ENCODE measurements around the gene SNX24.
"Not testable (repeated sequence)": the region's sequence is repeated elsewhere in the genome, so short reads cannot be mapped to it uniquely, and the experiment has no call there.

Gene SNX24

GRCh38 chr5:122924719-122925395 is 79.4 kb downstream of the SNX24 start:
- DNase-seq: no peak

GRCh38 chr5:122929001-122929400 is 83.6 kb downstream of the SNX24 start:
- DNase-seq: no peak

- no peak for DNase-seq
Measured at GRCh38 chr5:122929980-122930379, 84.6 kb downstream of the SNX24 start.

GRCh38 chr5:122933956-122934355 is 88.5 kb downstream of the SNX24 start:
- DNase-seq: no peak

GRCh38 chr5:122936088-122936487 is 90.7 kb downstream of the SNX24 start:
- DNase-seq: no peak

GRCh38 chr5:122937914-122938313 is 92.5 kb downstream of the SNX24 start:
- no peak for DNase-seq

GRCh38 chr5:122940890-122941289 is 95.5 kb downstream of the SNX24 start:
- DNase-seq: no peak

- DNase-seq: no peak
Measured at GRCh38 chr5:122941737-122942136, 96.3 kb downstream of the SNX24 start.

GRCh38 chr5:122942164-122942914 is 96.9 kb downstream of the SNX24 start:
- DNase-seq: no peak

- no peak for DNase-seq
Measured at GRCh38 chr5:122943050-122943698, 97.8 kb downstream of the SNX24 start.

GRCh38 chr5:122944051-122944450 is 98.6 kb downstream of the SNX24 start:
- no peak for DNase-seq

- no peak for DNase-seq
Measured at GRCh38 chr5:122947372-122947771, 102.0 kb downstream of the SNX24 start.

- no peak for DNase-seq
Measured at GRCh38 chr5:122947772-122948171, 102.4 kb downstream of the SNX24 start.

- DNase-seq: no peak
Measured at GRCh38 chr5:122948319-122948718, 102.9 kb downstream of the SNX24 start.

GRCh38 chr5:122951658-122952057 is 106.2 kb downstream of the SNX24 start:
- no peak for DNase-seq

- no peak for DNase-seq
Measured at GRCh38 chr5:122954719-122955118, 109.3 kb downstream of the SNX24 start.

GRCh38 chr5:122957457-122957856 is 112.0 kb downstream of the SNX24 start:
- no peak for DNase-seq

GRCh38 chr5:122959740-122960445 is 114.5 kb downstream of the SNX24 start:
- DNase-seq: no peak

- DNase-seq: no peak
Measured at GRCh38 chr5:122963305-122963704, 117.9 kb downstream of the SNX24 start.

- no peak for DNase-seq
Measured at GRCh38 chr5:122965111-122965510, 119.7 kb downstream of the SNX24 start.

GRCh38 chr5:122967085-122967484 is 121.7 kb downstream of the SNX24 start:
- DNase-seq: no peak

- no peak for DNase-seq
Measured at GRCh38 chr5:122967625-122968024, 122.2 kb downstream of the SNX24 start.

- not testable (repeated sequence) for DNase-seq
Measured at GRCh38 chr5:122968056-122968455, 122.6 kb downstream of the SNX24 start.

All from activated CD8-positive, alpha-beta memory T cell treated with anti-CD3 and anti-CD28 coated beads for 24 hours (primary cell).